H9 (cell line): ENCODE measurements around the gene TVP23B. TPM values are rescaled to one million over a fixed set of nuclear protein-coding genes. Genes with fewer than 3 reads are reported as not detected.
"Not testable (repeated sequence)": the region's sequence is repeated elsewhere in the genome, so short reads cannot be mapped to it uniquely, and the experiment has no call there.

ENCODE experiments used
- DNase-seq: peaks from one replicate; pipeline ENCODE4 v3.0.0-alpha.2; 2017
- H2AFZ ChIP-seq: one replicate; pipeline ENCODE4 v1.6.1; 2013; ENCODE audit warnings: mild to moderate bottlenecking, low read length, control low read depth, moderate library complexity
- H2AK5ac ChIP-seq: 2 replicates; pipeline ENCODE4 v1.6.1; 2013; ENCODE audit warnings: low read length, control low read depth, mixed read lengths; ENCODE audit not compliant: insufficient read length
- H2BK120ac ChIP-seq: one replicate; pipeline ENCODE4 v1.6.1; 2013; ENCODE audit warnings: low read depth, mild to moderate bottlenecking, low read length, control low read depth, inconsistent platforms; ENCODE audit not compliant: poor library complexity, severe bottlenecking
- H2BK12ac ChIP-seq: 2 replicates; pipeline ENCODE4 v1.6.1; 2013; ENCODE audit warnings: low read length, control low read depth, mixed read lengths, low read depth; ENCODE audit not compliant: insufficient read length
- H2BK15ac ChIP-seq: 2 replicates; pipeline ENCODE4 v1.6.1; 2013; ENCODE audit warnings: low read depth, low read length, control low read depth
- H2BK20ac ChIP-seq: one replicate; pipeline ENCODE4 v1.6.1; 2013; ENCODE audit warnings: low read depth, mild to moderate bottlenecking, low read length, control low read depth, inconsistent platforms; ENCODE audit not compliant: poor library complexity, severe bottlenecking
- H2BK5ac ChIP-seq: 2 replicates; pipeline ENCODE4 v1.6.1; 2013; ENCODE audit warnings: low read length, control low read depth, mixed read lengths; ENCODE audit not compliant: insufficient read length
- H3K14ac ChIP-seq: 2 replicates; pipeline ENCODE4 v1.6.1; 2013; ENCODE audit warnings: low read length, control low read depth; ENCODE audit not compliant: insufficient read depth
- H3K18ac ChIP-seq: 2 replicates; pipeline ENCODE4 v1.6.1; 2013; ENCODE audit warnings: low read depth, mild to moderate bottlenecking, mixed read lengths, low read length, control low read depth; ENCODE audit not compliant: insufficient read length
- H3K23ac ChIP-seq: 2 replicates; pipeline ENCODE4 v1.6.1; 2013; ENCODE audit warnings: low read length, control low read depth, mixed read lengths, low read depth; ENCODE audit not compliant: insufficient read length
- H3K23me2 ChIP-seq: 2 replicates; pipeline ENCODE4 v1.6.1; 2013; ENCODE audit warnings: low read depth, mild to moderate bottlenecking, mixed read lengths, low read length, control low read depth; ENCODE audit not compliant: insufficient read length, poor library complexity, severe bottlenecking
- H3K27ac ChIP-seq: 2 replicates; pipeline ENCODE4 v1.5.1; 2013; ENCODE audit warnings: low read length, control low read depth, mixed read lengths, low read depth; ENCODE audit not compliant: insufficient read length
- H3K27me3 ChIP-seq: 2 replicates; pipeline ENCODE4 v1.6.1; 2013; ENCODE audit warnings: low read length, control low read depth, inconsistent platforms; ENCODE audit not compliant: insufficient read depth
- H3K4ac ChIP-seq: 2 replicates; pipeline ENCODE4 v1.6.1; 2013; ENCODE audit warnings: low read depth, mild to moderate bottlenecking, control low read depth, inconsistent platforms, low read length, moderate library complexity
- H3K4me1 ChIP-seq: 2 replicates; pipeline ENCODE4 v1.6.1; 2013; ENCODE audit warnings: low read length, control low read depth, inconsistent platforms; ENCODE audit not compliant: insufficient read depth
- H3K4me2 ChIP-seq: 2 replicates; pipeline ENCODE4 v1.6.1; 2013; ENCODE audit warnings: low read length, control low read depth, mixed read lengths; ENCODE audit not compliant: insufficient read length, insufficient read depth
- H3K56ac ChIP-seq: 2 replicates; pipeline ENCODE4 v1.6.1; 2013; ENCODE audit warnings: low read depth, mild to moderate bottlenecking, mixed read lengths, low read length, control low read depth; ENCODE audit not compliant: insufficient read length
- H3K79me1 ChIP-seq: 2 replicates; pipeline ENCODE4 v1.6.1; 2013; ENCODE audit warnings: low read depth, mild to moderate bottlenecking, moderate library complexity, low read length, control low read depth, inconsistent platforms; ENCODE audit not compliant: insufficient read depth, poor library complexity, severe bottlenecking
- H3K79me2 ChIP-seq: 2 replicates; pipeline ENCODE4 v1.6.1; 2013; ENCODE audit warnings: low read length, control low read depth, inconsistent platforms; ENCODE audit not compliant: insufficient read depth
- H3K9ac ChIP-seq: 2 replicates; pipeline ENCODE4 v1.6.1; 2013; ENCODE audit warnings: low read length, control low read depth, mixed read lengths; ENCODE audit not compliant: insufficient read length; ENCODE audit errors: extremely low read depth
- H3K9me3 ChIP-seq: one replicate; pipeline ENCODE4 v1.6.1; 2013; ENCODE audit warnings: low read depth, low read length, inconsistent platforms; ENCODE audit not compliant: control insufficient read depth
- H3T11ph ChIP-seq: one replicate; pipeline ENCODE4 v1.6.1; 2013; ENCODE audit warnings: mild to moderate bottlenecking, low read length, control low read depth, inconsistent platforms
- H4K20me1 ChIP-seq: one replicate; pipeline ENCODE4 v1.6.1; 2013; ENCODE audit not compliant: control insufficient read depth, insufficient read length, insufficient read depth
- H4K5ac ChIP-seq: 2 replicates; pipeline ENCODE4 v1.6.1; 2013; ENCODE audit warnings: low read depth, mild to moderate bottlenecking, mixed read lengths, low read length, control low read depth; ENCODE audit not compliant: insufficient read length
- H4K8ac ChIP-seq: replicated peaks from 2 replicates; pipeline ENCODE4 v1.6.1; 2013; ENCODE audit warnings: low read length, control low read depth, mixed read lengths, low read depth; ENCODE audit not compliant: insufficient read length
- H4K91ac ChIP-seq: 2 replicates; pipeline ENCODE4 v1.6.1; 2013; ENCODE audit warnings: low read depth, mild to moderate bottlenecking, moderate library complexity, mixed read lengths, low read length, control low read depth; ENCODE audit not compliant: insufficient read length
- H3K27ac Mint-ChIP-seq, 3 experiments: 2 replicates in 2 of 3; 3 replicates in 1 of 3; pipeline ENCODE4 v1.8.0; 2020 to 2021; ENCODE audit warnings: mixed read lengths in 3 of 3, mild to moderate bottlenecking in 1 of 3, moderate library complexity in 1 of 3
- H3K27me3 Mint-ChIP-seq: 2 replicates; pipeline ENCODE4 v1.8.0; 2021; ENCODE audit warnings: low read depth, mild to moderate bottlenecking, moderate library complexity, mixed read lengths
- H3K36me3 Mint-ChIP-seq, 3 experiments: 2 replicates in 2 of 3; 3 replicates in 1 of 3; pipeline ENCODE4 v1.8.0; 2020 to 2021; ENCODE audit warnings: low read depth in 3 of 3, mixed read lengths in 3 of 3; ENCODE audit not compliant: insufficient read depth in 1 of 3
- H3K4me1 Mint-ChIP-seq, 2 experiments: 2 replicates each; pipeline ENCODE4 v1.8.0; 2020; ENCODE audit warnings: mixed read lengths in 2 of 2
- H3K4me3 Mint-ChIP-seq, 2 experiments: 2 replicates in 1 of 2; 3 replicates in 1 of 2; pipeline ENCODE4 v1.8.0; 2020 to 2021; ENCODE audit warnings: mild to moderate bottlenecking in 2 of 2, mixed read lengths in 2 of 2, moderate library complexity in 1 of 2
- H3K9me3 Mint-ChIP-seq, 2 experiments: 2 replicates in 1 of 2; 3 replicates in 1 of 2; pipeline ENCODE4 v1.8.0; 2020; ENCODE audit warnings: mild to moderate bottlenecking in 2 of 2, mixed read lengths in 2 of 2, moderate library complexity in 1 of 2
- WGBS: extraction: QIAGEN DNeasy Blood & Tissue Kit; methylation state at CpG from one replicate; pipeline ENCODE4 v1.1.7; 2013; ENCODE audit warnings: missing lambda C conversion rate, low lambda C conversion rate, mixed read lengths; ENCODE audit not compliant: insufficient read length; ENCODE audit errors: extremely low coverage; 5-methylcytosine and 5-hydroxymethylcytosine counted together
- total RNA-seq: library from RNA; stranded (reverse); gene quantifications from 2 replicates; pipeline ENCODE4 v1.2.1, GENCODE V29; 2021

Gene TVP23B
- total RNA-seq, 1 experiment from 2014 or later = 20.5 TPM

GRCh38 chr17:18796887-18797286 lies 15.9 kb downstream of the TVP23B start:
- not testable (repeated sequence) for H3K79me1 ChIP-seq, H3K27me3 Mint-ChIP-seq, H3K4me1 ChIP-seq, H3K56ac ChIP-seq, H4K8ac ChIP-seq, H3K9me3 ChIP-seq, H3T11ph ChIP-seq, H2BK20ac ChIP-seq, H3K79me2 ChIP-seq, H3K14ac ChIP-seq, H4K5ac ChIP-seq, H2BK120ac ChIP-seq, H3K27ac Mint-ChIP-seq, H3K18ac ChIP-seq, H3K4me3 Mint-ChIP-seq, H2AFZ ChIP-seq, H3K27ac ChIP-seq, H3K27me3 ChIP-seq, H4K91ac ChIP-seq, H2BK15ac ChIP-seq, H2AK5ac ChIP-seq, H2BK5ac ChIP-seq, DNase-seq, H3K23me2 ChIP-seq, H3K4me2 ChIP-seq, H3K4me1 Mint-ChIP-seq, H3K9me3 Mint-ChIP-seq, H4K20me1 ChIP-seq, H2BK12ac ChIP-seq, H3K4ac ChIP-seq, H3K9ac ChIP-seq, H3K23ac ChIP-seq
- peaks cover 12 to 57% (median 48%) of the 10 kb centered on the region in 3 experiments; a peak in 6 of 7 replicates for H3K36me3 Mint-ChIP-seq

- not testable (repeated sequence) for H2AK5ac ChIP-seq, H3K27ac Mint-ChIP-seq
Measured at GRCh38 chr17:18803458-18804245, 22.7 kb downstream of the TVP23B start.

More at GRCh38 chr17:18803458-18804245, 22.7 kb downstream of the TVP23B start:
- H2BK5ac ChIP-seq, H3K4ac ChIP-seq, H4K20me1 ChIP-seq, H2BK120ac ChIP-seq, H3K23ac ChIP-seq, H3K23me2 ChIP-seq, H3K27ac ChIP-seq, H3K9ac ChIP-seq, H3K18ac ChIP-seq, H3K9me3 Mint-ChIP-seq, H3K79me2 ChIP-seq, H2BK20ac ChIP-seq, H3K79me1 ChIP-seq, H4K91ac ChIP-seq, H3K56ac ChIP-seq, DNase-seq, H3K4me1 Mint-ChIP-seq, H3K4me2 ChIP-seq, H2AFZ ChIP-seq, H3K27me3 Mint-ChIP-seq, H2BK12ac ChIP-seq, H4K8ac ChIP-seq, H3K4me3 Mint-ChIP-seq, H3K14ac ChIP-seq, H3T11ph ChIP-seq, H3K9me3 ChIP-seq, H3K4me1 ChIP-seq, H4K5ac ChIP-seq, H2BK15ac ChIP-seq, H3K27me3 ChIP-seq: not testable (repeated sequence)
- peaks cover 17 to 55% (median 45%) of the 10 kb centered on the region in 3 experiments; a peak in 6 of 7 replicates for H3K36me3 Mint-ChIP-seq
- no CpG with 5 or more reads among the region's 7 CpGs for WGBS
